ENCODE data around the gene CHMP4A. TPM values are rescaled to one million over a fixed set of nuclear protein-coding genes. Genes with fewer than 3 reads are reported as not detected.
A peak's percentile ranks its signal among the peaks of the same experiment; 100 is the strongest.

Gene CHMP4A
- total RNA-seq, 1 experiment from 2014 or later = 34.6 TPM

GRCh38 chr14:24178399-24179178 lies 34.7 kb downstream of the CHMP4A start:
- no peak overlapping the region for H3K4me2 ChIP-seq (ENCODE audit: low read length)
- no peaks in the 10 kb centered on the region for H3K9me2 ChIP-seq (ENCODE audit: insufficient read depth)
- ATAC-seq (0 out of 2 replicates have a peak, but pooled peaks have one; percentile 4), DNase-seq (ENCODE audit: low read depth, low spot score) (no peak)
- no peaks in the 10 kb centered on the region for H3K9me3 ChIP-seq (ENCODE audit: control insufficient read depth in 1 of 2, insufficient read depth in 1 of 2, low read depth in 1 of 2, low read length in 2 of 2)
- BruUV-seq (replicated peaks) = no TSS peak
- TF ChIP-seq, protein P1, sequence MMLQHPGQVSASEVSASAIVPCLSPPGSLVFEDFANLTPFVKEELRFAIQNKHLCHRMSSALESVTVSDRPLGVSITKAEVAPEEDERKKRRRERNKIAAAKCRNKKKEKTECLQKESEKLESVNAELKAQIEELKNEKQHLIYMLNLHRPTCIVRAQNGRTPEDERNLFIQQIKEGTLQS (IDR thresholded peaks at IDR 0.05) = no peak
- TF ChIP-seq, protein P2, sequence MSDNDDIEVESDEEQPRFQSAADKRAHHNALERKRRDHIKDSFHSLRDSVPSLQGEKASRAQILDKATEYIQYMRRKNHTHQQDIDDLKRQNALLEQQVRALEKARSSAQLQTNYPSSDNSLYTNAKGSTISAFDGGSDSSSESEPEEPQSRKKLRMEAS (IDR thresholded peaks at IDR 0.05) = no peak
- no peak for TF ChIP-seq EZH2phosphoT487 (IDR thresholded peaks at IDR 0.05; ENCODE audit: borderline replicate concordance)
- TF ChIP-seq EGR1 (IDR thresholded peaks at IDR 0.05; ENCODE audit: low read depth) = no peak
- TF ChIP-seq ZFX (IDR thresholded peaks at IDR 0.05) = no peak
- no peak for TF ChIP-seq POLR2AphosphoS5 (IDR thresholded peaks at IDR 0.05; ENCODE audit: low read depth, low read length)
- TF ChIP-seq ZNF274 (IDR thresholded peaks at IDR 0.05; ENCODE audit: low read depth, low read length) = no peak
- TF ChIP-seq POLR2A (IDR thresholded peaks at IDR 0.05; ENCODE audit: borderline replicate concordance, extremely low read depth, insufficient read depth, insufficient read length) = no peak
- no peak for TF ChIP-seq YY1 (IDR thresholded peaks at IDR 0.05; ENCODE audit: extremely low read depth, insufficient replicate concordance, low read depth, low read length)
- intact Hi-C loops (cut with micrococcal nuclease) = no loop called here
- no peaks in the 10 kb centered on the region for H4K20me1 ChIP-seq (ENCODE audit: insufficient read depth)
- no peak overlapping the region for H3K27ac ChIP-seq (ENCODE audit: low read depth, low read length)
- H3K4me3 ChIP-seq (replicated peaks in 1 of 2; ENCODE audit: low read depth in 1 of 2, low read length in 2 of 2) = no peak overlapping the region
- H3K36me3 ChIP-seq (ENCODE audit: control insufficient read depth in 1 of 2, insufficient read depth in 2 of 2, low read length in 2 of 2) = peaks cover 18 to 27% of the 10 kb centered on the region in 2 experiments; a peak in 3 of 4 replicates
- ChIA-PET POLR2A (interaction anchor here (1.4 kb wide), 1 partner anchor 17 kb away, joined by 5 read pairs; the partner anchor contains the start of gene IRF9), CTCF (interaction anchor here (2.2 kb wide), 1 partner anchor 18 kb away, joined by 5 read pairs; the partner anchor contains the start of gene IRF9), RAD21 (ENCODE audit: low non-redundant PET in 1 of 2, low total read pairs in 2 of 2, uncharacterized antibody in 2 of 2, unreplicated experiment in 2 of 2) (no interaction called here)
- no peak overlapping the region for H3K9ac ChIP-seq (ENCODE audit: low read length)
- no peak overlapping the region for H2AFZ ChIP-seq (ENCODE audit: low read depth, low read length, poor library complexity, severe bottlenecking)
- H3K27me3 ChIP-seq (ENCODE audit: insufficient read depth, low read length) = no peaks in the 10 kb centered on the region
- H3K79me2 ChIP-seq (ENCODE audit: insufficient read depth, low read length) = no peaks in the 10 kb centered on the region
- H3K4me1 ChIP-seq (ENCODE audit: control insufficient read depth in 1 of 2, insufficient read depth in 2 of 2, low read length in 2 of 2) = no peaks in the 10 kb centered on the region

Data from HCT116 (cell line).